ENCODE measurements around the gene TGFB3.

The TGFB3 gene

DNA sequence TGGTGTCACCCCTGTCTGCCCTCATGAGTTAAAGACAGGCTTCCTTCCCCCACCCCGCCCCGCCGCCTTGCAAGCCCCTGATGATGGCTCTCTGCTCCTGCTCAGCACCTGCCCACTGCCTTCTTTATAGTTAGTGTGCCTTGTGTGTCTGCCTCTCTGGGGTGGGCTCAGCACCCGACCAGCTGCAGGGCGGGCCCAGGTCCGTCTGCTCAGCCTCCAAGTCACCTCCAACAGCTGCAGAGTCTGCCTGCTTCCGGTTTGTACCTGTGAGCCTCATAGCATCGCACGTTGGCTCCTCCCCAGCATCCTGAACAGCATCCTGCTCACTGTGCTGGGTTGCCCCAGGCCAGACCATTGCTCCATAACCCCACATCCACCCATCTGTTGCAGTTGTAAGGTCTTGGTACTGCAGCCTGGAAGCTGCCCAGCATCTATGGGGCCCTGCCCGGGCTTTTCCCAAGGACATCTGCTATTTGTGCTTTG, 3.5 kb downstream of the TGFB3 start:
- Histone ChIP-seq H2AFZ (ENCODE audit: low read length, unreplicated experiment) (no peak overlapping the region), H3K79me2 (ENCODE audit: control insufficient read depth, insufficient read depth, low read length, unreplicated experiment) (no peaks in the 10 kb centered on the region)

DNA sequence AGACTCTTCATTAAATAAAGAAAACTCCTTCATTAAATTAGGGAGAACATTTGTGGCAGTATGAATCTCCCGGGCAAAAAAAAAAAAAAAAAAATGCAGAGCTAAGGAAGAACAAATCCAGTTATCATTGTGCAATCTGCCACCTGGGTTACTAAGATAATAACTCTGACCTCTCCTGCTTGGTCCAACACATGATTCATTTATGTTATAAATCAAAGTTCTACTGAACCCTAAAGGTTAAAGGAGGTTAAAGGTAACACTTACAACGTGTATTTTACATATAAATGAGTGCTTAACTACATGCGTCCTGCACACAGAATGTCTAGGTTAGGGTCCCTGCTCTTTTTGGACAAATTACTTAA, 4.2 kb downstream of the TGFB3 start:
- no peak overlapping the region for H2AFZ ChIP-seq (ENCODE audit: low read length, unreplicated experiment)
- H3K4me3 ChIP-seq (ENCODE audit: low read depth, low read length), result no peak overlapping the region
- H3K27me3 ChIP-seq (ENCODE audit: insufficient read depth, low read length), result no peaks in the 10 kb centered on the region
- no peak overlapping the region for H3K27ac ChIP-seq (ENCODE audit: low read depth, low read length)
- no peaks in the 10 kb centered on the region for H3K79me2 ChIP-seq (ENCODE audit: control insufficient read depth, insufficient read depth, low read length, unreplicated experiment)
- H3K36me3 ChIP-seq (ENCODE audit: insufficient read depth, low read length), result no peaks in the 10 kb centered on the region
- H3K4me1 ChIP-seq (ENCODE audit: control insufficient read depth, insufficient read depth, low read length, unreplicated experiment), result peaks cover 37% of the 10 kb centered on the region

More for the DNA sequence above, 3.5 kb downstream of the TGFB3 start:
- Histone ChIP-seq H3K36me3 (ENCODE audit: insufficient read depth, low read length) (no peaks in the 10 kb centered on the region), H3K4me3 (ENCODE audit: low read depth, low read length) (no peak overlapping the region), H3K4me1 (ENCODE audit: control insufficient read depth, insufficient read depth, low read length, unreplicated experiment) (peaks cover 37% of the 10 kb centered on the region), H3K27me3 (ENCODE audit: insufficient read depth, low read length) (no peaks in the 10 kb centered on the region), H3K27ac (ENCODE audit: low read depth, low read length) (no peak overlapping the region)

DNA sequence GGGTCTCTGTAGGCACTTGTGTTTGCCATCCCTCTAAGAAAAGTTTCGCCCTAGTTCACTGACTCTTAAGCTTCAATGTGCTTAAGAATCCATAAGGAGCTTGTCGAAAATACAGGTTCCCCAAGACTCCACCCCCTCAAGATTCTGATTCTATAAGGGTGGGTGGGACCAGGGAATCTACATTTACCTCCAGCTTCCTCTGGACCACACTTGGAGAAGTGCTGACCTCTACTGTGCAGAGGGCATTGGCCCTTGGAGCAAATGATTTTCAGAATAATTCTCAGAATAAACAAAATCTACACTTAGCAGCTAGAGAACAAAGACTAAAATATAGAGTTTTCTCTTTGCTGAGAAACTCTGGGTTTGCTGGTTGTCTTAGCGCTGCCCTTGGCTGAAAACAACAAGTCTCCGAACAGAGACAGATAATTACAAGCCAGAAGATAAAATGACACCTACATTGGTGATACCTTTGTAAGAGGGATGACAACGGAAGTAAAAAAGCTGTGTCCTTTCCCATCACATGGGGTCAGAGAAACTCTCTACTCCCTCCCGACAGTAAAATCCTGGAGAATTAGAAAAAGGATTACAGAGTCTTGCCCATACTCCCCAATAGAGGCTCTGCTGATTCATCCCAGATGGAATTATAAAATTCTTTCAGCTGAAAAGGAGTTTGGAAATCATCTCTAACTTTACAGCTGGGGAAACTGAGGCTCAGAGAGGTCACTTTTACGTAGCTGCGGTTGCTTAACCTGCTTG, 4.8 kb downstream of the TGFB3 start:
- no peak overlapping the region for H3K27ac ChIP-seq (ENCODE audit: low read depth, low read length)
- H3K27me3 ChIP-seq (ENCODE audit: insufficient read depth, low read length), result no peaks in the 10 kb centered on the region
- no peaks in the 10 kb centered on the region for H3K79me2 ChIP-seq (ENCODE audit: control insufficient read depth, insufficient read depth, low read length, unreplicated experiment)
- H3K4me3 ChIP-seq (ENCODE audit: low read depth, low read length), result no peak overlapping the region
- no peaks in the 10 kb centered on the region for H3K36me3 ChIP-seq (ENCODE audit: insufficient read depth, low read length)
- H3K4me1 ChIP-seq (ENCODE audit: control insufficient read depth, insufficient read depth, low read length, unreplicated experiment), result peaks cover 37% of the 10 kb centered on the region
- H2AFZ ChIP-seq (ENCODE audit: low read length, unreplicated experiment), result no peak overlapping the region

DNA sequence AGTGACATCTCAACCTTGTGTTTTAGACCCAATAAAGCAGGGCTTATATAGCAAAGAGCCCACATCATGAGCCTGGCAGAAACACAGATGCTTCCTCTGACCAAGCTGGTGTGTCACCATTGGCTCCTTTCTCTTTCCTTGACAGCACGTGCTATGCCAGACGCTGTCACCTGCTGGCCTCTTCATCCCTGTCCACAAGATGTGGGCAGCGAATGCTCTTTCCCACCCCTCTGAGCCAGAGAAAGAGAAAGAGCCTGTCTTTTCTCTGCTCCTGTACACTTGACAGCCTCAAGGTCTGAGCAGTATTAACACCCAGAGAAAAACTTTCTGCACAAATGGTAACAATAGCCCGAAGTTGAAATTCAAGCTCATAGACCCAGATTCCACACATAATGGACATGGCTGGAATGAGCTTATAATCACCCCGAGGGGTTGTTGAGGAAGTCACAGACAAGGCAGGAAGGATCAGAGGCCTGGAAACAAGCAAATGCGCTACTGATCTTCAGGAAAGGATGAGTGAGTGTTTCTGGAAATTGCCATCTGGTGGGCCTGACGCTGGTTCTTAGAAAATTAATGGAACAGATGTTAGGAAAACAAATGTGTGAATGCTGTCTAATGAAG, 8.9 kb downstream of the TGFB3 start:
- no peaks in the 10 kb centered on the region for H3K36me3 ChIP-seq (ENCODE audit: insufficient read depth, low read length)
- no peak overlapping the region for H3K4me3 ChIP-seq (ENCODE audit: low read depth, low read length)
- no peak overlapping the region for H3K27ac ChIP-seq (ENCODE audit: low read depth, low read length)
- H3K79me2 ChIP-seq (ENCODE audit: control insufficient read depth, insufficient read depth, low read length, unreplicated experiment), result no peaks in the 10 kb centered on the region
- H2AFZ ChIP-seq (ENCODE audit: low read length, unreplicated experiment), result no peak overlapping the region
- no peaks in the 10 kb centered on the region for H3K27me3 ChIP-seq (ENCODE audit: insufficient read depth, low read length)
- H3K4me1 ChIP-seq (ENCODE audit: control insufficient read depth, insufficient read depth, low read length, unreplicated experiment), result peaks cover 29% of the 10 kb centered on the region

DNA sequence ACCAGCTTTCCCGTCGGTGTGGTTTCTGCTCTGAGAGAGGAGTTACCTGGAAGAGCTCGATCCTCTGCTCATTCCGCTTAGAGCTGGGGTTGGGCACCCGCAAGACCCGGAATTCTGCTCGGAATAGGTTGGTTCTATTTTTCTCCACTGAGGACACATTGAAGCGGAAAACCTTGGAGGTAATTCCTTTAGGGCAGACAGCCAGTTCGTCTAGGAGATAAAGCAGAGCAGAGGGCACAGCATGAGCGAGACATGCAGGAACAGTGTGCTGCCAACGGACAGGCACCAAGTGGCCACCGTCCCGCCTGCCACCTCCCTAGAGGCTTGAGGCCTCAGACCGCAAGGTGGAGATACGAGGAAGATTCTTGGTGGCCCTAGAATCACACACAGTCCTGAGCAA, 10.3 kb downstream of the TGFB3 start:
- no peaks in the 10 kb centered on the region for H3K27me3 ChIP-seq (ENCODE audit: insufficient read depth, low read length)

DNA sequence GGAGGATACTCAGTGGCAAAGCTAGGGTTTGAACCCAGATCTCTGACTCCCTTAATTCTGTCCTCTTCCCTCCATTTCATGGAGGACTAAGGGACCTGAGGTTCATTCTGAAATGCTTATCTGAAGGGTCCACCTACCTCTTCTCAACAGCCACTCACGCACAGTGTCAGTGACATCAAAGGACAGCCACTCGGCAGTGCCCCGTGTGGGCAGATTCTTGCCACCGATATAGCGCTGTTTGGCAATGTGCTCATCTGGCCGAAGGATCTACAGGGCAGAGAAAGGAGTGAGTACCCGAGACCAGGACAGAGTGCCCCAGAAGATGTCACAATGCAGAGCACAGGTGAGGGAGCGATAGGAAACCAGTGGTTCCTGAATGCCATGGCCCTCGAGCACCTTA, 10.8 kb downstream of the TGFB3 start:
- no peak overlapping the region for H3K27ac ChIP-seq (ENCODE audit: low read depth, low read length)
- no peaks in the 10 kb centered on the region for H3K27me3 ChIP-seq (ENCODE audit: insufficient read depth, low read length)
- peaks cover 21% of the 10 kb centered on the region for H3K4me1 ChIP-seq (ENCODE audit: control insufficient read depth, insufficient read depth, low read length, unreplicated experiment)
- no peak overlapping the region for H2AFZ ChIP-seq (ENCODE audit: low read length, unreplicated experiment)
- no peaks in the 10 kb centered on the region for H3K36me3 ChIP-seq (ENCODE audit: insufficient read depth, low read length)
- H3K4me3 ChIP-seq (ENCODE audit: low read depth, low read length), result no peak overlapping the region
- no peaks in the 10 kb centered on the region for H3K79me2 ChIP-seq (ENCODE audit: control insufficient read depth, insufficient read depth, low read length, unreplicated experiment)

More for the DNA sequence above, 10.3 kb downstream of the TGFB3 start:
- Histone ChIP-seq H2AFZ (ENCODE audit: low read length, unreplicated experiment) (no peak overlapping the region), H3K4me3 (ENCODE audit: low read depth, low read length) (no peak overlapping the region), H3K79me2 (ENCODE audit: control insufficient read depth, insufficient read depth, low read length, unreplicated experiment) (no peaks in the 10 kb centered on the region), H3K27ac (ENCODE audit: low read depth, low read length) (no peak overlapping the region), H3K36me3 (ENCODE audit: insufficient read depth, low read length) (no peaks in the 10 kb centered on the region), H3K4me1 (ENCODE audit: control insufficient read depth, insufficient read depth, low read length, unreplicated experiment) (peaks cover 21% of the 10 kb centered on the region)

DNA sequence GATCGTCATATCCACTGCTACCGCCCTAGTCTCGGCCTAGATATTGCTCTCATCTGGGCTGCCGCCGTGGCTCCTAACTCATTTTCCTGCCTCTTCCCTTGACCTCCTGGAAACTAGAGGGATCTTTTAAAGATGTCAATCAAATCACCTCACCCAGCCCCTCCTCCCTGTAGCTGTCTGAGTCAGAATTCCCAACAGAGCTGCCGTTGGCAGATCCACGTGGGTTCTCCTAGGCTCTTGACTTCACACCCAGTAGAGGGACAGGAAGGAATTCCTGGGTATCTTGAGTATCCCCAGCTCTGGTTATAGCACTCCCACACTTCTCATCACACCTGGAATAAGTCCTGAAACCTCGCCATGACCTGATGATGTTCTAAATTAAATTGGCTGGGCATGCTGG, 11.9 kb downstream of the TGFB3 start:
- H3K27ac ChIP-seq (ENCODE audit: low read depth, low read length), result no peak overlapping the region
- H3K27me3 ChIP-seq (ENCODE audit: insufficient read depth, low read length), result no peaks in the 10 kb centered on the region
- H3K4me1 ChIP-seq (ENCODE audit: control insufficient read depth, insufficient read depth, low read length, unreplicated experiment), result peaks cover 21% of the 10 kb centered on the region
- no peaks in the 10 kb centered on the region for H3K36me3 ChIP-seq (ENCODE audit: insufficient read depth, low read length)
- H3K79me2 ChIP-seq (ENCODE audit: control insufficient read depth, insufficient read depth, low read length, unreplicated experiment), result no peaks in the 10 kb centered on the region
- no peak overlapping the region for H2AFZ ChIP-seq (ENCODE audit: low read length, unreplicated experiment)
- no peak overlapping the region for H3K4me3 ChIP-seq (ENCODE audit: low read depth, low read length)

DNA sequence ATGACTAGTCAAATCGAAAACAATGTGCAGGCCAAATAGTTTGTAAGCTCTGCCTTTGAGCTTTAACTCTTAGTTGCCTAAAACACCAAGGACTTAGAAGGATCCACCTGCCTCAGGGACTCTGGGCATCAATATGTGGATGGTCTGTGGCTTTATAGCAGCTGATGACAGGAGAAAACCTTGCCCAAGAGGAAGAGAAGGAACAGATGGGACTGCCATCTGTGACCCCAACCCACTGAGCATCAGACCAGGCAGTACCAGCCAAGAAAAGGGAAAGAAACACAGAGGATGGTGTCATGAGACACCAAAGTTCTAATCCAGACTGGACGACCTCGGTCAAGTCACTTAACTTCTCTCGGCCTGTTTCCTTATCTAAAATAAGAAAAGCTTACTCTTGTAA, 12.7 kb downstream of the TGFB3 start:
- Histone ChIP-seq H3K27ac (ENCODE audit: low read depth, low read length) (peak overlapping the region; percentile 5; the same call in 1 of the 2 replicates), H3K79me2 (ENCODE audit: control insufficient read depth, insufficient read depth, low read length, unreplicated experiment) (no peaks in the 10 kb centered on the region), H3K36me3 (ENCODE audit: insufficient read depth, low read length) (no peaks in the 10 kb centered on the region), H3K27me3 (ENCODE audit: insufficient read depth, low read length) (no peaks in the 10 kb centered on the region), H2AFZ (ENCODE audit: low read length, unreplicated experiment) (no peak overlapping the region), H3K4me1 (ENCODE audit: control insufficient read depth, insufficient read depth, low read length, unreplicated experiment) (peaks cover 21% of the 10 kb centered on the region), H3K4me3 (ENCODE audit: low read depth, low read length) (no peak overlapping the region)

DNA sequence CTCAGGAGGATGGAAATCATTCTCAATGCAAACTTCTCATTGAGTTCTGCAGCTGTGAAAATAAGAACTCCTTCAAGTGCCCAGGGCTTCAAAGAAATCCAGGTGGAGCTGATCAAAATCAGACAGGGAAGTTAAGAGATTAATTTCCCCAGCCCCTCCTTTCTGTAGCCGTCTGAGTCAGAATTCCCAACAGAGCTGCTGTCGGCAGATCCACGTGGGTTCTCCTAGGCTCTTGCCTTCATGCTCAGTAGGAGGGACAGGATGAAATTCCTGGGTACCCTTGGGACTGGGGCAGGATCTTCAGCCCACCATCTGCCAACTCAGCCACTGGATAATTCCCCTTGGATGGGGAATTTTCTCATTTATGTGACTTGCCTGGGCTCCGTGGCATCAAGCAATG, 13.3 kb downstream of the TGFB3 start:
- Histone ChIP-seq H2AFZ (ENCODE audit: low read length, unreplicated experiment) (no peak overlapping the region), H3K79me2 (ENCODE audit: control insufficient read depth, insufficient read depth, low read length, unreplicated experiment) (no peaks in the 10 kb centered on the region), H3K36me3 (ENCODE audit: insufficient read depth, low read length) (no peaks in the 10 kb centered on the region), H3K4me1 (ENCODE audit: control insufficient read depth, insufficient read depth, low read length, unreplicated experiment) (peaks cover 21% of the 10 kb centered on the region), H3K4me3 (ENCODE audit: low read depth, low read length) (0 out of 2 replicates have a peak overlapping the region, but pooled peaks have one; percentile 2), H3K27ac (ENCODE audit: low read depth, low read length) (peak overlapping the region; percentile 5; the same call in 1 of the 2 replicates), H3K27me3 (ENCODE audit: insufficient read depth, low read length) (no peaks in the 10 kb centered on the region)

DNA sequence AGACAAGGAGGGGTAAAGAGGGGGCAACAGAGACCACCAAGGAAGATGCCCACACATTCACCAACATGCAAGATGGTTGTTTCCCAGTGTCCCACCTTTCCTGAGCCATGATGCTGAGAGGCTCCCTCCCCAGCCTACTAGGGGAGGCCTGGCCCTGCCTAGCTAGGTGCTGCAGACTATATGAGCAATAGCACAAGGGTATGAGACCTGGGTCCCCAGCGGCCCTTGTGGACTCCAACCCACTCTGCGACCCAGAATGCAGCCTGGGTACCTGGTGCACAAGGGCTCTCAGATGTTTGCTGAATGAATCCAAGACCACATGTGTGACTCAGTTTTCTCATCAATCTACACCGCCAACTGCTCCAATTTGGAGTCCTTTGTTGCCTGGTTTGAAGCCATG, 13.9 kb downstream of the TGFB3 start:
- H3K79me2 ChIP-seq (ENCODE audit: control insufficient read depth, insufficient read depth, low read length, unreplicated experiment), result no peaks in the 10 kb centered on the region
- no peaks in the 10 kb centered on the region for H3K27me3 ChIP-seq (ENCODE audit: insufficient read depth, low read length)
- no peak overlapping the region for H3K27ac ChIP-seq (ENCODE audit: low read depth, low read length)
- no peaks in the 10 kb centered on the region for H3K36me3 ChIP-seq (ENCODE audit: insufficient read depth, low read length)
- H3K4me1 ChIP-seq (ENCODE audit: control insufficient read depth, insufficient read depth, low read length, unreplicated experiment), result peaks cover 21% of the 10 kb centered on the region
- H2AFZ ChIP-seq (ENCODE audit: low read length, unreplicated experiment), result no peak overlapping the region
- no peak overlapping the region for H3K4me3 ChIP-seq (ENCODE audit: low read depth, low read length)

DNA sequence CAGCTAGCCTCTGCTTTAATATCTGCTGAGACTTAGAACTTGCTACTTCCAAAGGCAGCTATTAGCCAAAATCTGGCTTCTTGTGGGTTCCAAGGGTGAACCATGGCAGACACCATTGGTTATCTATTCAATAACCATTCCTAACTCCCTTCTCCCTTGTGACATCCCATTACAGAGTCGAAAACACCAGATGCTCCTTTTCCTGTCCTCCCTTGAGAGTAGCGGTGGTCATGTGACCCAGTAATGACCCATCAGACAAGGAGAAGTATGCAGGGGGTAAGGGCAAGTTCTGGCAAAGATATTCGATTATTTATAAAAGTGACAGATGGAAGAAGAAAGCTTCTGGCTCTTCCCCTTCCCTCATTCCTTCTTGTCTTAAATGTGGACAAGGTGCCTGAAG, 20.1 kb downstream of the TGFB3 start:
- H3K27ac ChIP-seq (ENCODE audit: low read depth, low read length), result no peak overlapping the region
- H3K4me1 ChIP-seq (ENCODE audit: control insufficient read depth, insufficient read depth, low read length, unreplicated experiment), result no peaks in the 10 kb centered on the region
- no peak overlapping the region for H3K4me3 ChIP-seq (ENCODE audit: low read depth, low read length)
- no peaks in the 10 kb centered on the region for H3K79me2 ChIP-seq (ENCODE audit: control insufficient read depth, insufficient read depth, low read length, unreplicated experiment)
- H3K36me3 ChIP-seq (ENCODE audit: insufficient read depth, low read length), result no peaks in the 10 kb centered on the region
- no peak overlapping the region for H2AFZ ChIP-seq (ENCODE audit: low read length, unreplicated experiment)
- no peaks in the 10 kb centered on the region for H3K27me3 ChIP-seq (ENCODE audit: insufficient read depth, low read length)
